IPS DF 6.9 (cell line): ENCODE measurements around the gene GPC5.

Experiments
- DNase-seq: peaks from one replicate; pipeline ENCODE4 v3.0.0-alpha.2; 2013; ENCODE audit warnings: low read depth, low spot score
- H3K27ac ChIP-seq: one replicate; pipeline ENCODE4 v1.5.1; 2013; ENCODE audit warnings: low read length, control low read depth
- H3K27me3 ChIP-seq: 2 replicates; pipeline ENCODE4 v1.6.1; 2013; ENCODE audit warnings: mild to moderate bottlenecking, low read length; ENCODE audit not compliant: control insufficient read depth, insufficient read depth
- H3K36me3 ChIP-seq: 2 replicates; pipeline ENCODE4 v1.6.1; 2013; ENCODE audit warnings: low read length; ENCODE audit not compliant: control insufficient read depth, insufficient read depth
- H3K4me1 ChIP-seq: 2 replicates; pipeline ENCODE4 v1.6.1; 2013; ENCODE audit warnings: low read length; ENCODE audit not compliant: control insufficient read depth, insufficient read depth
- H3K4me3 ChIP-seq: 2 replicates; pipeline ENCODE4 v1.5.1; 2013; ENCODE audit warnings: mild to moderate bottlenecking, low read length
- H3K9me3 ChIP-seq: 2 replicates; pipeline ENCODE4 v1.6.1; 2013; ENCODE audit warnings: low read length, inconsistent platforms; ENCODE audit not compliant: control insufficient read depth, insufficient read depth
- WGBS: extraction: QIAGEN DNeasy Blood & Tissue Kit; methylation state at CpG from one replicate; pipeline ENCODE4 v1.1.7; 2013; ENCODE audit warnings: mixed read lengths, missing lambda C conversion rate; ENCODE audit not compliant: insufficient read length, insufficient coverage; 5-methylcytosine and 5-hydroxymethylcytosine counted together

GPC5 gene

GRCh38 chr13:91504216-91504615, 105.8 kb downstream of the GPC5 start:
- no peak for DNase-seq
- no peak overlapping the region for H3K27ac ChIP-seq
- no CpG with 5 or more reads among the region's 2 CpGs for WGBS
- no peaks in the 10 kb centered on the region for H3K36me3 ChIP-seq
- no peak overlapping the region for H3K4me3 ChIP-seq
- no peaks in the 10 kb centered on the region for H3K9me3 ChIP-seq
- H3K4me1 ChIP-seq = no peaks in the 10 kb centered on the region
- no peaks in the 10 kb centered on the region for H3K27me3 ChIP-seq

- no peaks in the 10 kb centered on the region for H3K4me1 ChIP-seq
- no peak for DNase-seq
Measured at GRCh38 chr13:91506759-91507158, 108.3 kb downstream of the GPC5 start.

GRCh38 chr13:91510058-91510457, 111.6 kb downstream of the GPC5 start:
- Histone ChIP-seq H3K27me3 (no peaks in the 10 kb centered on the region), H3K9me3 (no peaks in the 10 kb centered on the region), H3K27ac (no peak overlapping the region), H3K4me1 (no peaks in the 10 kb centered on the region), H3K36me3 (no peaks in the 10 kb centered on the region), H3K4me3 (no peak overlapping the region)
- WGBS = no CpG with 5 or more reads among the region's 2 CpGs
- DNase-seq = no peak

More at GRCh38 chr13:91506759-91507158, 108.3 kb downstream of the GPC5 start:
- no peak overlapping the region for H3K4me3 ChIP-seq
- no peak overlapping the region for H3K27ac ChIP-seq
- no peaks in the 10 kb centered on the region for H3K27me3 ChIP-seq
- H3K9me3 ChIP-seq = no peaks in the 10 kb centered on the region
- H3K36me3 ChIP-seq = no peaks in the 10 kb centered on the region

- H3K36me3 ChIP-seq = no peaks in the 10 kb centered on the region
- H3K27ac ChIP-seq = no peak overlapping the region
- no peaks in the 10 kb centered on the region for H3K9me3 ChIP-seq
- H3K4me1 ChIP-seq = no peaks in the 10 kb centered on the region
- no CpG with 5 or more reads among the region's 1 CpG for WGBS
- H3K4me3 ChIP-seq = no peak overlapping the region
- no peak for DNase-seq
- no peaks in the 10 kb centered on the region for H3K27me3 ChIP-seq
Measured at GRCh38 chr13:91513790-91514189, 115.4 kb downstream of the GPC5 start.

GRCh38 chr13:91516799-91517198, 118.4 kb downstream of the GPC5 start:
- no peaks in the 10 kb centered on the region for H3K9me3 ChIP-seq
- no peak overlapping the region for H3K4me3 ChIP-seq
- H3K27ac ChIP-seq = no peak overlapping the region
- no peaks in the 10 kb centered on the region for H3K36me3 ChIP-seq
- no CpG with 5 or more reads among the region's 3 CpGs for WGBS
- no peak for DNase-seq
- H3K4me1 ChIP-seq = no peaks in the 10 kb centered on the region
- H3K27me3 ChIP-seq = no peaks in the 10 kb centered on the region

DNA sequence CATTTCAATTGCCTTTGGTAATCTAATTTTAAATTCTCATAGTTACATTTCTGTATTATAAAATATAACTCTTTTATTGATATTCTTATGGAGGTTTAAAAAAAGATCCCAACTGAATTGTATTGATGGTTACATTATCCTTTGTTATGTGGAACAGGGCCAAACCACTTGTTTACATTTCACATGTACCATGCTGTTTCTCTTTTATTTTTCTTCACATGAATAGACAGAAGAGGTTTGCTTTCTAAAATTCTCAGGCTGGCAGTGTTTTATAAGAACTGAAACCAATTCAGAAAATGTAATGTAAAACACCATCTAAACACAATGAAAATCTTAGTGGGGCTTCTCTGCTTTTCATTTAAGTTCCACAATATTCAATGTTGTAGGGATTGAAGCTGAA, 122.5 kb downstream of the GPC5 start:
- Histone ChIP-seq H3K4me3 (no peak overlapping the region), H3K27ac (no peak overlapping the region), H3K4me1 (no peaks in the 10 kb centered on the region), H3K9me3 (no peaks in the 10 kb centered on the region), H3K36me3 (no peaks in the 10 kb centered on the region), H3K27me3 (no peaks in the 10 kb centered on the region)
- no peak for DNase-seq

GRCh38 chr13:91523116-91523515, 124.7 kb downstream of the GPC5 start:
- Histone ChIP-seq H3K4me3 (no peak overlapping the region), H3K9me3 (no peaks in the 10 kb centered on the region), H3K27me3 (no peaks in the 10 kb centered on the region), H3K4me1 (no peaks in the 10 kb centered on the region), H3K36me3 (no peaks in the 10 kb centered on the region), H3K27ac (no peak overlapping the region)
- WGBS = no CpG with 5 or more reads among the region's 3 CpGs
- no peak for DNase-seq

GRCh38 chr13:91526543-91527033, 128.2 kb downstream of the GPC5 start:
- H3K36me3 ChIP-seq = no peaks in the 10 kb centered on the region
- WGBS = no CpG with 5 or more reads among the region's 3 CpGs
- H3K4me1 ChIP-seq = no peaks in the 10 kb centered on the region

GRCh38 chr13:91529739-91530482, 131.5 kb downstream of the GPC5 start:
- no CpG with 5 or more reads among the region's 3 CpGs for WGBS
- DNase-seq = no peak
- Histone ChIP-seq H3K4me1 (no peaks in the 10 kb centered on the region), H3K27ac (no peak overlapping the region), H3K4me3 (no peak overlapping the region), H3K27me3 (no peaks in the 10 kb centered on the region), H3K36me3 (no peaks in the 10 kb centered on the region), H3K9me3 (no peaks in the 10 kb centered on the region)

More at GRCh38 chr13:91526543-91527033, 128.2 kb downstream of the GPC5 start:
- Histone ChIP-seq H3K27me3 (no peaks in the 10 kb centered on the region), H3K4me3 (no peak overlapping the region), H3K27ac (no peak overlapping the region), H3K9me3 (no peaks in the 10 kb centered on the region)
- no peak for DNase-seq

DNA sequence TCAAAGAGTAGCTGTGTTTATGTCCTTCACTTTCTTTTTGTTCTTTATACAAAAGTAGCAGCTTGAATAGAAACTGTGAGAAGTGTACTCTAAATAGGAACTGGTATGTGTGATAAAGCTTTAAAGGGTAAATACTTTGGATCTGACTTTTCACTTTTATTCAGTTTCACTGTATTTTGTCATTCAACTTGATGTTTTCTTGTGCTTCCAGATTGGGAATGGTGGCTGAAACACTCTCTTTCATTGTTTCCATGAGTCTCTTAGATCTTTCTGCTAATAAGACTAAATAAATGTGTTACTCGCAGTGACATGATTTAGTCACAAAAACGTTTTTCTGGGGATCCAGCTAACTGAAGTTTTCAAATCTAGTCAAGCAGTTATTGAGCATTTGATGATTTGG, 133.2 kb downstream of the GPC5 start:
- Histone ChIP-seq H3K9me3 (no peaks in the 10 kb centered on the region), H3K36me3 (no peaks in the 10 kb centered on the region), H3K4me1 (no peaks in the 10 kb centered on the region), H3K27me3 (no peaks in the 10 kb centered on the region), H3K4me3 (no peak overlapping the region), H3K27ac (no peak overlapping the region)
- no CpG with 5 or more reads among the region's 2 CpGs for WGBS
- no peak for DNase-seq

GRCh38 chr13:91533354-91533753, 134.9 kb downstream of the GPC5 start:
- no peak overlapping the region for H3K27ac ChIP-seq
- no peaks in the 10 kb centered on the region for H3K27me3 ChIP-seq
- no CpG with 5 or more reads among the region's 2 CpGs for WGBS
- no peak overlapping the region for H3K4me3 ChIP-seq
- H3K4me1 ChIP-seq = no peaks in the 10 kb centered on the region
- H3K9me3 ChIP-seq = no peaks in the 10 kb centered on the region
- no peaks in the 10 kb centered on the region for H3K36me3 ChIP-seq
- no peak for DNase-seq
